ENCODE data around the gene GEN1.
"Not testable (repeated sequence)": the region's sequence is repeated elsewhere in the genome, so short reads cannot be mapped to it uniquely, and the experiment has no call there.

The GEN1 gene

GRCh38 chr2:17800219-17800618, 46.3 kb downstream of the GEN1 start:
- no peak for DNase-seq

GRCh38 chr2:17800693-17801458, 46.9 kb downstream of the GEN1 start:
- no peak for DNase-seq

- DNase-seq = no peak
Measured at GRCh38 chr2:17803497-17803896, 49.6 kb downstream of the GEN1 start.

- no peak for DNase-seq
Measured at GRCh38 chr2:17804358-17804757, 50.4 kb downstream of the GEN1 start.

GRCh38 chr2:17805166-17805565, 51.2 kb downstream of the GEN1 start:
- DNase-seq = no peak

GRCh38 chr2:17805717-17806363, 51.9 kb downstream of the GEN1 start:
- DNase-seq = no peak

GRCh38 chr2:17813010-17813741, 59.2 kb downstream of the GEN1 start:
- DNase-seq = no peak

GRCh38 chr2:17813742-17814473, 60.0 kb downstream of the GEN1 start:
- no peak for DNase-seq

- no peak for DNase-seq
Measured at GRCh38 chr2:17814601-17815000, 60.7 kb downstream of the GEN1 start.

GRCh38 chr2:17815468-17816184, 61.7 kb downstream of the GEN1 start:
- no peak for DNase-seq

GRCh38 chr2:17816396-17817245, 62.7 kb downstream of the GEN1 start, which contains the start of gene MSGN1:
Gene MSGN1, plus strand, starts transcription at chr2:17816460. Its CDS starts 59 bp downstream, at chr2:17816519.
- no peak for DNase-seq

- DNase-seq = no peak
Measured at GRCh38 chr2:17818235-17818815, 64.4 kb downstream of the GEN1 start.

- no peak for DNase-seq
Measured at GRCh38 chr2:17821080-17821479, 67.1 kb downstream of the GEN1 start.

- no peak for DNase-seq
Measured at GRCh38 chr2:17821535-17822444, 67.9 kb downstream of the GEN1 start.

- no peak for DNase-seq
Measured at GRCh38 chr2:17822445-17823117, 68.6 kb downstream of the GEN1 start.

GRCh38 chr2:17823646-17824045, 69.7 kb downstream of the GEN1 start:
- DNase-seq = not testable (repeated sequence)

GRCh38 chr2:17827316-17827715, 73.4 kb downstream of the GEN1 start:
- no peak for DNase-seq

GRCh38 chr2:17827785-17828184, 73.8 kb downstream of the GEN1 start:
- DNase-seq = no peak

Measured in activated CD4-positive, alpha-beta T cell treated with anti-CD3 and anti-CD28 coated beads, Interleukin-10, Interleukin-2, amounts not matched to agents 100 ng/mL and 50 ng/mL, durations not matched to agents 16 hours and 8 hours (primary cell).